ENCODE results near the gene SULT1A2.

The SULT1A2 gene

GRCh38 chr16:28562199-28562598, 34.7 kb downstream of the SULT1A2 start:
- TF ChIP-seq CTCF (IDR thresholded peaks at IDR 0.05; ENCODE audit: low read depth, low read length, missing control alignments), result no peak
- no peak for DNase-seq
- in situ Hi-C loops (cut with HindIII; ENCODE audit: low pct_ligation_motif_present, low sequenced_read_pairs), result no loop called here
- Histone ChIP-seq H3K4me3 (ENCODE audit: low read depth, low read length) (no peak overlapping the region), H3K27me3 (replicated peaks) (no peaks in the 10 kb centered on the region), H3K36me3 (replicated peaks) (no peaks in the 10 kb centered on the region), H3K27ac (no peak overlapping the region)

GRCh38 chr16:28561557-28562187, 35.2 kb downstream of the SULT1A2 start:
- no peak for DNase-seq
- TF ChIP-seq CTCF (IDR thresholded peaks at IDR 0.05; ENCODE audit: low read depth, low read length, missing control alignments), result no peak
- no peaks in the 10 kb centered on the region for H3K36me3 ChIP-seq (replicated peaks)
- no peak overlapping the region for H3K27ac ChIP-seq
- H3K4me3 ChIP-seq (ENCODE audit: low read depth, low read length), result no peak overlapping the region
- in situ Hi-C loops (cut with HindIII; ENCODE audit: low pct_ligation_motif_present, low sequenced_read_pairs), result no loop called here
- H3K27me3 ChIP-seq (replicated peaks), result no peaks in the 10 kb centered on the region

GRCh38 chr16:28558456-28558855, 38.4 kb downstream of the SULT1A2 start:
- no peak for TF ChIP-seq CTCF (IDR thresholded peaks at IDR 0.05; ENCODE audit: low read depth, low read length, missing control alignments)
- no peak for DNase-seq
- in situ Hi-C loops (cut with HindIII; ENCODE audit: low pct_ligation_motif_present, low sequenced_read_pairs), result no loop called here

DNA sequence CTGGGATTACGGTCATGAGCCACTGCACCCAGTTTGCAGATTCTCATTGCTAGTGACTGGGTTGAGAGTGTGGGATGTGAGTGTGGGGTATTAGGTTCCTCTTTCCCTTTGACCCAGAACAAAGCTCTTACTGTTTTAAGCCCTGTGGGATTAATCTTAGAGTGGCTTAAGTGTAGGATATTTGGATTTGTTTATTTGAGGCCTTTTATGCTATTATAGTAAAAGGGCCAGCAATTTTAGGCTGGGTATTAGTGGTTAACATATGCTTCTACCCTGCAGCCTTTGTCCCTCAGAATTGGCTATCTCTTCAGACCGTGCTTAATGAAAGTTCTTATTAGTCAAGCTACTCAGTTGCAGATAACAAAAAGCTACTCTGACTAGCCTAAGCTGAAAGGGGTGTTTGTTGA, 39.9 kb downstream of the SULT1A2 start:
- TF ChIP-seq CTCF (IDR thresholded peaks at IDR 0.05; ENCODE audit: low read depth, low read length, missing control alignments), result no peak
- in situ Hi-C loops (cut with HindIII; ENCODE audit: low pct_ligation_motif_present, low sequenced_read_pairs), result no loop called here
- Histone ChIP-seq H3K27ac (no peak overlapping the region), H3K27me3 (replicated peaks) (no peaks in the 10 kb centered on the region), H3K4me3 (ENCODE audit: low read depth, low read length) (no peak overlapping the region), H3K36me3 (replicated peaks) (no peaks in the 10 kb centered on the region)
- DNase-seq, result no peak

More at GRCh38 chr16:28558456-28558855, 38.4 kb downstream of the SULT1A2 start:
- Histone ChIP-seq H3K4me3 (ENCODE audit: low read depth, low read length) (no peak overlapping the region), H3K27ac (no peak overlapping the region), H3K27me3 (replicated peaks) (no peaks in the 10 kb centered on the region), H3K36me3 (replicated peaks) (no peaks in the 10 kb centered on the region)

- no peak for DNase-seq
- no peak for TF ChIP-seq CTCF (IDR thresholded peaks at IDR 0.05; ENCODE audit: low read depth, low read length, missing control alignments)
- Histone ChIP-seq H3K36me3 (replicated peaks) (no peaks in the 10 kb centered on the region), H3K27me3 (replicated peaks) (no peaks in the 10 kb centered on the region), H3K27ac (no peak overlapping the region), H3K4me3 (ENCODE audit: low read depth, low read length) (no peak overlapping the region)
- in situ Hi-C loops (cut with HindIII; ENCODE audit: low pct_ligation_motif_present, low sequenced_read_pairs), result no loop called here
These were observed 41.3 kb downstream of the SULT1A2 start for GRCh38 chr16:28555561-28555960.
